ES-I3 (cell line): ENCODE measurements around the gene CSRNP3.
"Not testable (repeated sequence)": the region's sequence is repeated elsewhere in the genome, so short reads cannot be mapped to it uniquely, and the experiment has no call there.

ENCODE experiments used
- H3K36me3 ChIP-seq: 2 replicates; pipeline ENCODE4 v1.6.1; 2013; ENCODE audit warnings: mild to moderate bottlenecking, low read length, control low read depth, moderate library complexity; ENCODE audit not compliant: insufficient read depth
- H3K4me1 ChIP-seq: 2 replicates; pipeline ENCODE4 v1.6.1; 2013; ENCODE audit warnings: mild to moderate bottlenecking, control low read depth, low read length; ENCODE audit not compliant: insufficient read depth
- H3K9ac ChIP-seq: 2 replicates; pipeline ENCODE4 v1.6.1; 2013; ENCODE audit warnings: low read depth, mild to moderate bottlenecking, low read length, moderate library complexity
- H3K9me3 ChIP-seq: 2 replicates; pipeline ENCODE4 v1.6.1; 2013; ENCODE audit warnings: mild to moderate bottlenecking, low read length, moderate library complexity; ENCODE audit not compliant: control insufficient read depth, insufficient read depth

CSRNP3 gene

DNA sequence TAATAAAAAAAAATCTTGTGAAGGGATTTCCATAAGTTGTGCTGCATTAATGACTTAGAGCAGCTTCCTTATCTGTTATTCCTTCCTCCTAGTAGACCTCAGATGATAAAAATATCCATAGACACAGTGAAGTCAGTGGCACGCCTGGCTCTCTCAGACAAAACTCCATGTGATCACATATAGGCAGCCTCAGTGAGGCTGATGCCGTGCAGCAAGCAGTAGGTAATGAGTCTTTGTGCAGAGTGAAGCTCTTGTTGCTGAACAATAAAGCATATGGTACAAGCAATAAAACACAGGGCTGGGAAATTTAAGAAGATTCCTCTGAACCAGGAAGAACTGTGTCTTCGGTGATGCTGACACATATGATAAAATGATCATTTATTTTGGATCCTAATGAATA is 102.7 kb downstream of the CSRNP3 start:
- H3K4me1 ChIP-seq = peaks cover 3% of the 10 kb centered on the region; the same call in 1 of the 2 replicates
- H3K36me3 ChIP-seq = no peaks in the 10 kb centered on the region
- H3K9ac ChIP-seq = no peak overlapping the region; the same call in 1 of the 2 replicates
- H3K9me3 ChIP-seq = no peaks in the 10 kb centered on the region

GRCh38 chr2:165573534-165574461 is 104.3 kb downstream of the CSRNP3 start:
- peak overlapping the region; percentile 59; the same call in 1 of the 2 replicates for H3K9ac ChIP-seq

DNA sequence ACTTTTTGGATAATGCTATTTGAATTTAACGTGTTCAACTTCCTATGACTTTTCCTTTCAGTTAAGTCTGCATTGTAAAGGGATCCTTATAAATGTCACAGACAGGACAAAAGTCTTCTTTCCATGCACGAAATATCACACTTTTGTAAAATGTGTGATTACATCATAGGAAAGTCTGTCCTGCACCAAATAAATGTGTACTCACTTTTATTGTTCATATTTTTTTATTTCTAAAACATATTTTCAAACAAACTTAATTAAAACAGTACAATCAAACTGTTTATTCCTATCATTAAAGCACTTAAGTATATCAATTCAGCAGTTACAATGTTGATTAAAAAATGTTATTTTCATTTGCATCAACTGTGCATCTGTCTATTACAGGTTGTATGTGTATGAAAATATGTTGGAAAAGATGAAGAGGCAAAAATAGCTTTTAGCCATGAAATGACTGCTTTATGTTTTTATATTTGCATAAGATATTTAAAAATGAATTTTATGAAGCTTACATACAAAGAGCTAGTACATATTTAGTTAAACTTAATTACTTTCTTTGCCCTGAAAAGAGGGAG is 105.6 kb downstream of the CSRNP3 start:
- no peak overlapping the region for H3K9ac ChIP-seq
- H3K4me1 ChIP-seq = no peaks in the 10 kb centered on the region; the same call in 1 of the 2 replicates
- H3K9me3 ChIP-seq = no peaks in the 10 kb centered on the region
- no peaks in the 10 kb centered on the region for H3K36me3 ChIP-seq

More at GRCh38 chr2:165573534-165574461, 104.3 kb downstream of the CSRNP3 start:
- no peaks in the 10 kb centered on the region; the same call in 1 of the 2 replicates for H3K4me1 ChIP-seq
- H3K36me3 ChIP-seq = no peaks in the 10 kb centered on the region
- H3K9me3 ChIP-seq = no peaks in the 10 kb centered on the region

- H3K36me3 ChIP-seq = no peaks in the 10 kb centered on the region
- no peak overlapping the region for H3K9ac ChIP-seq
- H3K4me1 ChIP-seq = peaks cover 12% of the 10 kb centered on the region
- no peaks in the 10 kb centered on the region for H3K9me3 ChIP-seq
Observed at GRCh38 chr2:165576409-165577154, 107.1 kb downstream of the CSRNP3 start.

DNA sequence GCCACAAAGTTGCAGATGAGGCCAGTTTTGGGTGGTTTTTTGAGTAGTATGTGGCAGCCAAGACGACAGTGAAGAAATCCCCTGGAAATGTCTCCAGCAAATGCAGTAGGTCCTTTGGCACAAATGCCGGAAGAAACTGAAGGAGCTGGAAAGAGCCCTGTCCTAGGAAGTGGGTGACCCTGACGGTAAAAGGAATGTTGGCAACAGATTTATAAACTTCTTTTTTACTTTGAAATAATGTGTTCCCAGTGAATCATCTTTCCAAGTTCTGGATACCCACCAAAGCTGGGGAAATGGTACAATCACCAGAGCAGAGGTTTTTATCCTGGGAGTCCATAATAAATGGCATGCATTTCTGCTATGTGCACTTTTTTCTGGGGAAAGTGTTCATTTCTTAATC is 112.9 kb downstream of the CSRNP3 start:
- Histone ChIP-seq H3K4me1 (peaks cover 17% of the 10 kb centered on the region), H3K36me3 (no peaks in the 10 kb centered on the region), H3K9me3 (no peaks in the 10 kb centered on the region), H3K9ac (no peak overlapping the region)

GRCh38 chr2:165582863-165583506 is 113.5 kb downstream of the CSRNP3 start:
- no peaks in the 10 kb centered on the region for H3K36me3 ChIP-seq
- H3K9me3 ChIP-seq = no peaks in the 10 kb centered on the region
- H3K9ac ChIP-seq = no peak overlapping the region
- peaks cover 17% of the 10 kb centered on the region for H3K4me1 ChIP-seq

DNA sequence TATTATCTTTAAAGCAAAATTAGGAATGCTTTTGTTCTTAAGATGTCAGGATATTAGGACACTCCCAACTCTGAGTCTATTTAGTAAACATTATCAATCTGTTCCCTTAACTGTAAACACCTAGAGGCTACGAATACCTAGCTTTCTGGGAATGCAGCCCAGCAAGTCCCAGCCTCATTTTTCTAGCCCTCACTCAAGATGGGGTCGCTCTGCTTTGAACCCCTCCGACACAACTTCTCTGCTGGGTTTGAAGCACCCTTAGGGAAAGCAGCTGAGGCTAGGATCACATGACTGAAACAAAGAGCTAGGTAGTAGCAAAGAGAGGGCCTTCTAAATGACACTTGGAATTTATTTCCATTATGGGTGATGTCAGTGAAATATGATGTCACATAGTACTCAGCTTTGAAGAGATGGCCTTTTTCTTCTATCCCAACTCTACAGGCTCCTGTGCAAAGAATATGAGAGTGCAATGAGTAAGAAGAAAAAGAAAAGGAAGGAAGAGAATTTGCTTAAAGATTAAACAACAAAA is 114.7 kb downstream of the CSRNP3 start:
- H3K9ac ChIP-seq = no peak overlapping the region
- no peaks in the 10 kb centered on the region for H3K9me3 ChIP-seq
- H3K36me3 ChIP-seq = no peaks in the 10 kb centered on the region
- peaks cover 17% of the 10 kb centered on the region for H3K4me1 ChIP-seq

- peaks cover 8% of the 10 kb centered on the region for H3K4me1 ChIP-seq
- H3K9me3 ChIP-seq = peaks cover 3% of the 10 kb centered on the region; the same call in 1 of the 2 replicates
- H3K36me3 ChIP-seq = no peaks in the 10 kb centered on the region
- no peak overlapping the region for H3K9ac ChIP-seq
Observed at GRCh38 chr2:165586019-165586418, 116.5 kb downstream of the CSRNP3 start.

DNA sequence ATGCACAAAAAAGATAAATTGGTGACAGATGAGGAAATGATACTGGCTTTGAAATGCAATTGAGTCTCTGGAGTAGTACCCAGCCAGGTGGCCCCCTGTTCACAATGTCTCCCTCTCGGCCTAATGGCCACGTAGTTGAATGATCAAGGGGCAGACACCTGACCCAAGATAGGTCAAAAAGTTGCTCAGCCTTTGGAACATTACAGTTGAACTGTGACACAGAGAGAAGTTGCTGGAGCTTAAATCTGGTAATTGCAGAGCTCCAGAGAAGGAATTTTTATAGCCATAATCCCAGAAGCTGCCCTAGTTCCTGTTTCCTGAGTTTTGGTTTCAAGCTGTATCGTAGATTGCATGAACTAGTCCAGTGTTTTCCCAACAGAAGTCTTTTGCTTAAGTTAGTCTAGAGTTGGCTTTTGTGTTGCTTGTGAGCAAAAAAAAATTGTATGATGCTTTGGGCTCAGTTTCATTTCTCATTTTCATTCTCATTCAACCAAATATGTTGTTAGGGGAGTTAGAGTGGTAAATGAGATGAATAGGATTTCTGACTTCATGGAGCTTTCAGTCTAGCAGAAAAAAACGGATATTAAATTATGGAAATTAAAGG is 117.9 kb downstream of the CSRNP3 start:
- H3K9ac ChIP-seq = no peak overlapping the region
- H3K36me3 ChIP-seq = no peaks in the 10 kb centered on the region

DNA sequence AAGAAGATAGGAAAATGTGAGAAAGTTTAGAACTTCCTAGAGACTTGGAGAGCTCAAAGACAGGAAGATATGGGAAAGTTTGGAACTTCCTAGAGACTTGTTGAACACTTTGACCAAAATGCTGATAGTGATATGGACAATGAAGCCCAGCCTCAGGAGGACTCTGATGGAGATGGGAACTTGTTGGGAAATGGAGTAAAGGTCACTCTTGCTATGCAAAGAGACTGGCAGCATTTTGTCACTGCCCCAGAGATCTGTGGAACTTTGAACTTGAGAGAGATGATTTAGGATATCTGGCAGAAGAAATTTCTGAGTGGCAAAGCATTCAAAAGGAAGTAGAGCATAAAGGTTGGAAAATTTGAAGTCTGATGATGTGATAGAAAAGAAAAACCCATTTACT is 121.5 kb downstream of the CSRNP3 start:
- H3K9me3 ChIP-seq, H3K36me3 ChIP-seq, H3K4me1 ChIP-seq, H3K9ac ChIP-seq: not testable (repeated sequence)

More for the DNA sequence above, 117.9 kb downstream of the CSRNP3 start:
- 0 out of 2 replicates have a peak, but pooled peaks cover 4% of the 10 kb centered on the region for H3K4me1 ChIP-seq
- H3K9me3 ChIP-seq = peaks cover 8% of the 10 kb centered on the region; the same call in 1 of the 2 replicates

DNA sequence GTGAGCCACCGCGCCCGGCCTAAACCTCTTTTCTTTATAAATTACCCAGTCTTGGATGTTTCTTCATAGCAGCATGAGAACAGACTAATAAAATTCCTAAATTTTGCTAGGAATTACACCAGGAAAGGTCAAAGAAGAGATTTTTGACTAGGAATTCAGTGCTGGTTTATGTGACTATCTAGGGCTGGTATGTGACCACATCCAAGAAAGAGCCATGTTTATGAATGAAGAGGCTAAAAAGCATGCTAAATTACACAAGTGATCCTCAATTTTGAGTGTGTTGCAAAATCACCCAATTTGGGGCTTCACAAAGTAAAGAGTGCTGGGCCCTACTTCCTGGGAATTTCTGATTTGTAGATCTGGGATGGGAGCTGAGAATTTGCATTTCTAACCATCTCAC is 123.6 kb downstream of the CSRNP3 start:
- H3K9ac ChIP-seq = no peak overlapping the region
- H3K9me3 ChIP-seq = peaks cover 8% of the 10 kb centered on the region; the same call in 1 of the 2 replicates
- no peaks in the 10 kb centered on the region for H3K36me3 ChIP-seq
- no peaks in the 10 kb centered on the region; the same call in 1 of the 2 replicates for H3K4me1 ChIP-seq

DNA sequence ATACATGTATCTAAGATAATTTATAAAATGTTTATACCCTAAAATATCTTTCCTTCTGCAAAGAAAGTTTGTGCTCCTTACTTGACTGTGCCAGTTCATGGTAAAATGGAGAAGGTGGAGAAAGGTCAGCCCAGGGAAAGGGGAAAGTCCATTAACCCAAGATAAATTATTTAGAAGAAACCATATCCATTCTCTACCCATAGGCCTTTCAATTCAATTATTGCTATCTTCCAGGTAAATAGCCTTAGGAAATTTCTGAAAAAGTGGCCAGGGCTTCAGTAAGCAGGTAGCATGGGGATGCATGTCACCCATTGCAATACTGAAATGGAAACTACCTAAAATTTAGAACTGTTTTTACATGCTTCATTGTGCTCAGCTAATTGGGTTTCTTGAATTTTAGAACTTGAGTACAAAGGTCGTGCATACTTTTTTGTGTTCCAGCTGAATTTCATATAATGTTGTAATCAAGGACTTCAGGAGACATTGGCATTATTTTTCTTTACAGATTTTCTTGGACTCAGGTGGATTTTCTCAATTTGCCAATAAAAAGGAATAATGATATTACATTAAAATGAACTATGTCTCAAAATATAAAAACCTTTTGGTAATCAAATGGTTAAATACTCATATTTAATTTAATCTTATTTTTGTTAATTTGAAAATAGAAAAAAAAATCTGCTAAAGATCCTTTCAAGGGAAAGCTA is 124.9 kb downstream of the CSRNP3 start:
- Histone ChIP-seq H3K9me3 (peaks cover 8% of the 10 kb centered on the region; the same call in 1 of the 2 replicates), H3K36me3 (no peaks in the 10 kb centered on the region), H3K4me1 (no peaks in the 10 kb centered on the region; the same call in 1 of the 2 replicates), H3K9ac (no peak overlapping the region)

DNA sequence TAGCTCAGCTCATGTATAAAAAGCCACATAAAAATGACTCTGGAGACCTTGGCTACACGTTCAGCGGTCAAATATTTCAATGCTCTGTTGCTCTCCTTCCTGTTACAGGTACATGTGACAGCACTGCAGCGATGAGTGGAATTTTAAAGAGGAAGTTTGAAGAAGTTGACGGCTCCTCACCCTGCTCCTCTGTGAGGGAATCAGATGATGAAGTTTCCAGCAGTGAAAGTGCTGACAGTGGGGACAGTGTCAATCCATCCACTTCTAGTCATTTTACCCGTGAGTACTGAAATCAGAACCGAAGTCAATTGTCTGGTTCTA is 125.4 kb downstream of the CSRNP3 start:
- H3K9me3 ChIP-seq = peaks cover 8% of the 10 kb centered on the region; the same call in 1 of the 2 replicates
- H3K4me1 ChIP-seq = no peaks in the 10 kb centered on the region; the same call in 1 of the 2 replicates
- H3K9ac ChIP-seq = no peak overlapping the region
- no peaks in the 10 kb centered on the region for H3K36me3 ChIP-seq
